GM18951 (cell line): ENCODE data around the gene SAFB2.

Source experiments
- POLR2A ChIP-seq: IDR thresholded peaks from 4 replicates; pipeline ENCODE4 v1.6.1; 2011; ENCODE audit warnings: mild to moderate bottlenecking; ENCODE audit not compliant: insufficient read length, insufficient read depth; ENCODE audit errors: extremely low read depth
- in situ Hi-C: fragments of 300-500 bp; cut with MboI; formaldehyde crosslinking; loops from one replicate; pipeline ENCODE4 v1.12.0; 2022; ENCODE audit warnings: low sequenced_read_pairs, mixed read lengths, inconsistent platforms; ENCODE audit not compliant: unreplicated experiment

Gene SAFB2

GRCh38 chr19:5622465-5623396 is at the start of gene SAFB2, which contains the start of gene SAFB:
SAFB2 (minus strand) TSS chr19:5622776; CDS start chr19:5622715, 61 bp downstream.
SAFB (plus strand) TSS chr19:5623083; CDS start chr19:5623206, 123 bp downstream.
- in situ Hi-C loops = no loop called here

GRCh38 chr19:5671600-5671999 is 49.0 kb upstream of the SAFB2 start:
- no peak for TF ChIP-seq POLR2A
- in situ Hi-C loops = no loop called here

More at GRCh38 chr19:5622465-5623396, at the start of gene SAFB2, which contains the start of gene SAFB:
- TF ChIP-seq POLR2A = peak; percentile 98

GRCh38 chr19:5669212-5669611 is 46.6 kb upstream of the SAFB2 start:
- in situ Hi-C loops = no loop called here
- TF ChIP-seq POLR2A = no peak

- in situ Hi-C loops = no loop called here
- TF ChIP-seq POLR2A = no peak
Observed at GRCh38 chr19:5667751-5668271, 45.2 kb upstream of the SAFB2 start.

- in situ Hi-C loops = no loop called here
- no peak for TF ChIP-seq POLR2A
Observed at GRCh38 chr19:5666921-5667610, 44.5 kb upstream of the SAFB2 start.

- TF ChIP-seq POLR2A = no peak
- in situ Hi-C loops = no loop called here
Observed at GRCh38 chr19:5665781-5666513, 43.4 kb upstream of the SAFB2 start.

- no peak for TF ChIP-seq POLR2A
- in situ Hi-C loops = no loop called here
Observed at GRCh38 chr19:5664515-5664914, 41.9 kb upstream of the SAFB2 start.

- in situ Hi-C loops = no loop called here
- no peak for TF ChIP-seq POLR2A
Observed at GRCh38 chr19:5663904-5664303, 41.3 kb upstream of the SAFB2 start.

GRCh38 chr19:5661483-5661882 is 38.9 kb upstream of the SAFB2 start:
- in situ Hi-C loops = no loop called here
- no peak for TF ChIP-seq POLR2A

- TF ChIP-seq POLR2A = no peak
- in situ Hi-C loops = no loop called here
Observed at GRCh38 chr19:5655412-5655811, 32.8 kb upstream of the SAFB2 start.

GRCh38 chr19:5654931-5655330 is 32.4 kb upstream of the SAFB2 start:
- in situ Hi-C loops = no loop called here
- no peak for TF ChIP-seq POLR2A

- in situ Hi-C loops = no loop called here
- no peak for TF ChIP-seq POLR2A
Observed at GRCh38 chr19:5652261-5652660, 29.7 kb upstream of the SAFB2 start.

GRCh38 chr19:5651361-5651760 is 28.8 kb upstream of the SAFB2 start:
- TF ChIP-seq POLR2A = no peak
- in situ Hi-C loops = no loop called here
